PC-3 (cell line): Measurements from ENCODE around the gene SERPINA12. TPM values are rescaled to one million over a fixed set of nuclear protein-coding genes. Genes with fewer than 3 reads are reported as not detected.

Experiments used
- ATAC-seq: fragments of 200-7000 bp; cut with Tn5 transposase; 2 replicates; pipeline ENCODE4 v1.9.1; 2020; ENCODE audit warnings: mild to moderate bottlenecking, moderate library complexity
- BruUV-seq: library from RNA; stranded (reverse); fragments of 400-500 nt; replicated peaks from 2 replicates; lab custom pipeline; 2021; lab: Mats Ljungman, UMichigan
- CTCF ChIA-PET: fragments of 300-600 bp; sonication (Branson Sonifier 250); formaldehyde crosslinking; loops from one replicate; lab custom pipeline; 2022; ENCODE audit warnings: antibody characterized with exemption; lab: Charles Lee
- POLR2A ChIA-PET: fragments of 300-600 bp; sonication (Branson Sonifier 250); formaldehyde crosslinking; loops from one replicate; lab custom pipeline; 2022; ENCODE audit warnings: antibody characterized with exemption; ENCODE audit not compliant: unreplicated experiment; lab: Charles Lee
- DNase-seq: peaks from one replicate; pipeline ENCODE4 v3.0.0-alpha.2; 2015
- H2AFZ ChIP-seq: fragments of 300-600 bp; sonication (generic); 2 replicates; pipeline ENCODE4 v1.6.0; 2016; ENCODE audit warnings: antibody characterized with exemption, low read length
- H3F3A ChIP-seq: fragments of 300-600 bp; sonication (generic); one replicate; pipeline ENCODE4 v1.6.0; 2017; ENCODE audit warnings: antibody characterized with exemption, low read length, control low read depth, mild to moderate bottlenecking; ENCODE audit not compliant: unreplicated experiment
- H3K27ac ChIP-seq: fragments of 300-600 bp; sonication (generic); 2 replicates; pipeline ENCODE4 v1.5.1; 2016; ENCODE audit warnings: mild to moderate bottlenecking, low read length
- H3K27me3 ChIP-seq: fragments of 300-600 bp; sonication (generic); 2 replicates; pipeline ENCODE4 v1.6.1; 2016; ENCODE audit warnings: low read length, mixed read lengths
- H3K36me3 ChIP-seq: fragments of 300-600 bp; sonication (generic); 2 replicates; pipeline ENCODE4 v1.6.1; 2016; ENCODE audit warnings: low read depth, mixed run types, low read length, mixed read lengths
- H3K4me1 ChIP-seq: fragments of 300-600 bp; sonication (generic); 2 replicates; pipeline ENCODE4 v1.5.1; 2016; ENCODE audit warnings: low read length; ENCODE audit not compliant: insufficient read depth
- H3K4me2 ChIP-seq: fragments of 300-600 bp; sonication (generic); 2 replicates; pipeline ENCODE4 v1.6.0; 2016; ENCODE audit warnings: low read length
- H3K4me3 ChIP-seq: fragments of 300-600 bp; sonication (generic); 2 replicates; pipeline ENCODE4 v1.5.1; 2016; ENCODE audit warnings: mild to moderate bottlenecking, low read length, mixed read lengths
- H3K79me2 ChIP-seq: fragments of 300-600 bp; sonication (generic); 2 replicates; pipeline ENCODE4 v1.6.1; 2017; ENCODE audit warnings: low read length, mixed read lengths
- H3K9ac ChIP-seq: fragments of 300-600 bp; sonication (generic); 2 replicates; pipeline ENCODE4 v1.6.0; 2016; ENCODE audit warnings: mild to moderate bottlenecking, low read length
- H3K9me2 ChIP-seq: fragments of 300-600 bp; sonication (generic); replicated peaks from 2 replicates; pipeline ENCODE4 v1.6.1; 2016; ENCODE audit warnings: mixed run types, low read length, mixed read lengths
- H3K9me3 ChIP-seq: fragments of 300-600 bp; sonication (generic); 2 replicates; pipeline ENCODE4 v1.6.1; 2016; ENCODE audit warnings: low read length, mixed read lengths
- H4K20me1 ChIP-seq: fragments of 300-600 bp; sonication (generic); 2 replicates; pipeline ENCODE4 v1.6.1; 2016; ENCODE audit warnings: low read length, mixed read lengths
- EZH2 ChIP-seq: fragments of 300-600 bp; sonication (generic); IDR thresholded peaks from one replicate; pipeline ENCODE4 v1.6.1; 2017; ENCODE audit warnings: antibody characterized with exemption, mild to moderate bottlenecking, low read length; ENCODE audit not compliant: unreplicated experiment
- EZH2phosphoT487 ChIP-seq: fragments of 300-600 bp; sonication (generic); IDR thresholded peaks from 2 replicates; pipeline ENCODE4 v1.6.1; 2018; ENCODE audit warnings: mild to moderate bottlenecking, antibody characterized with exemption, low read length, borderline replicate concordance
- intact Hi-C: fragments of 100-400 bp; cut with micrococcal nuclease; formaldehyde crosslinking; loops from 2 replicates; pipeline ENCODE4 v1.9.0; 2023
- total RNA-seq: library from RNA; depleted of rRNA; stranded (reverse); fragments of >200 nt; gene quantifications from 2 replicates; pipeline ENCODE4 v1.2.3, GENCODE V29; 2014
- TF ChIP-seq, protein P1 (sequence below): fragments of 300-600 bp; sonication (generic); conservative IDR thresholded peaks from 2 replicates; pipeline ENCODE4 v1.5.1; 2017; ENCODE audit warnings: antibody characterized with exemption, low read depth, mild to moderate bottlenecking, low read length

SERPINA12 gene
- total RNA-seq, 1 experiment from 2014 or later = not detected

DNA sequence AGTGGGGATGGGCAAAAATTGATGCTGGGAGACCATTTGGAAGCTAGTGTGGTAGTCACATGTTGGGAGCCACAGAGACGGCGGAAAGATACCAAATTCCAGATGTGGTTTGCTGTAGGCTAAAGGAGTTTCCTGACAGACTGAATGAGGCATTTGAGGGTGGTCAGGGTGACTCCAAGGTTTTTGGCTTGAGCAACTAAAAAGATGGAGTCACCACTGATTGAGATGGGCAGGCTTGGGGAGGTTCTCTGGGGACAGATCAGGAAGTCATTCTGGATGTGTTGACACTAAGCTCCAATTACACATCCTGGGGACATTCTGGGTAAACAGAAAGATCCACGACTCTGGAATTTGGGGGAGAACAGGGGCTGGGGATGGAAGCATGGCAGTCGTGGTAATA, 17.8 kb downstream of the SERPINA12 start:
- Histone ChIP-seq H3K9me3 (no peaks in the 10 kb centered on the region), H3K9ac (no peak overlapping the region), H3K79me2 (no peaks in the 10 kb centered on the region), H3K36me3 (no peaks in the 10 kb centered on the region), H4K20me1 (no peaks in the 10 kb centered on the region), H3K9me2 (no peaks in the 10 kb centered on the region), H3K27ac (no peak overlapping the region), H3K4me1 (no peaks in the 10 kb centered on the region), H3F3A (no peaks in the 10 kb centered on the region), H2AFZ (no peak overlapping the region), H3K4me3 (no peak overlapping the region), H3K27me3 (peaks cover 29% of the 10 kb centered on the region), H3K4me2 (no peak overlapping the region)
- BruUV-seq = no TSS peak
- ATAC-seq (no peak), DNase-seq (no peak)
- TF ChIP-seq, protein P1, sequence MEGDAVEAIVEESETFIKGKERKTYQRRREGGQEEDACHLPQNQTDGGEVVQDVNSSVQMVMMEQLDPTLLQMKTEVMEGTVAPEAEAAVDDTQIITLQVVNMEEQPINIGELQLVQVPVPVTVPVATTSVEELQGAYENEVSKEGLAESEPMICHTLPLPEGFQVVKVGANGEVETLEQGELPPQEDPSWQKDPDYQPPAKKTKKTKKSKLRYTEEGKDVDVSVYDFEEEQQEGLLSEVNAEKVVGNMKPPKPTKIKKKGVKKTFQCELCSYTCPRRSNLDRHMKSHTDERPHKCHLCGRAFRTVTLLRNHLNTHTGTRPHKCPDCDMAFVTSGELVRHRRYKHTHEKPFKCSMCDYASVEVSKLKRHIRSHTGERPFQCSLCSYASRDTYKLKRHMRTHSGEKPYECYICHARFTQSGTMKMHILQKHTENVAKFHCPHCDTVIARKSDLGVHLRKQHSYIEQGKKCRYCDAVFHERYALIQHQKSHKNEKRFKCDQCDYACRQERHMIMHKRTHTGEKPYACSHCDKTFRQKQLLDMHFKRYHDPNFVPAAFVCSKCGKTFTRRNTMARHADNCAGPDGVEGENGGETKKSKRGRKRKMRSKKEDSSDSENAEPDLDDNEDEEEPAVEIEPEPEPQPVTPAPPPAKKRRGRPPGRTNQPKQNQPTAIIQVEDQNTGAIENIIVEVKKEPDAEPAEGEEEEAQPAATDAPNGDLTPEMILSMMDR = no peak
- TF ChIP-seq EZH2phosphoT487 (no peak), EZH2 (no peak)
- CTCF ChIA-PET = interaction anchor here (0.6 kb wide), 1 partner anchor 55 kb away, joined by 8 read pairs; no protein-coding TSS in a partner anchor
- POLR2A ChIA-PET = no interaction called here
- intact Hi-C loops = no loop called here

DNA sequence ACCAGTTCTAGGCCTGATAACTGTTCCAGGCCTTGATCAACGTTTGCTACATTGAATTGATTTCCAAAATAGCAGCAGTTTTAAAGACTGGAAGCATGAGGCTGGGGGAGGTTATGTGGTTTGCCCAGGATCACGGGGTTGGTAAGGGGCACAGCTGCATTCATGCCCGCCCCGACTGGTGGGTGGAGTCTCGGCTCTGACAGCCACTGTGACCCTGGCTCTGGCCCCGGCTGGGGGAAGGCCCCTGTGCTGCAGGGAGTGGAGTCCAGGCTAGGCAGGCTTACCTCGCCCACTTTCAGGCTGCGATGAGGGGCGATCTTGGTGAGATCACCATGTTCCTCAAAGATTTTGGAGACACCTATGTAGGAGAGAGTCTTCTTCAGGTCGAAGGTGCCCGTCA, 19.9 kb downstream of the SERPINA12 start:
- POLR2A ChIA-PET = no interaction called here
- TF ChIP-seq, protein P1 = no peak
- no peak for TF ChIP-seq EZH2
- TF ChIP-seq EZH2phosphoT487 = no peak
- Histone ChIP-seq H3K4me2 (no peak overlapping the region), H3F3A (no peaks in the 10 kb centered on the region), H3K27ac (no peak overlapping the region), H3K4me1 (no peaks in the 10 kb centered on the region), H3K9me2 (no peaks in the 10 kb centered on the region), H4K20me1 (no peaks in the 10 kb centered on the region), H3K36me3 (no peaks in the 10 kb centered on the region), H3K79me2 (no peaks in the 10 kb centered on the region), H3K9ac (no peak overlapping the region), H3K27me3 (peaks cover 33% of the 10 kb centered on the region), H3K9me3 (no peaks in the 10 kb centered on the region), H3K4me3 (no peak overlapping the region), H2AFZ (no peak overlapping the region)
- no peak for ATAC-seq
- CTCF ChIA-PET = no interaction called here
- no TSS peak for BruUV-seq
- intact Hi-C loops = no loop called here
- no peak for DNase-seq

DNA sequence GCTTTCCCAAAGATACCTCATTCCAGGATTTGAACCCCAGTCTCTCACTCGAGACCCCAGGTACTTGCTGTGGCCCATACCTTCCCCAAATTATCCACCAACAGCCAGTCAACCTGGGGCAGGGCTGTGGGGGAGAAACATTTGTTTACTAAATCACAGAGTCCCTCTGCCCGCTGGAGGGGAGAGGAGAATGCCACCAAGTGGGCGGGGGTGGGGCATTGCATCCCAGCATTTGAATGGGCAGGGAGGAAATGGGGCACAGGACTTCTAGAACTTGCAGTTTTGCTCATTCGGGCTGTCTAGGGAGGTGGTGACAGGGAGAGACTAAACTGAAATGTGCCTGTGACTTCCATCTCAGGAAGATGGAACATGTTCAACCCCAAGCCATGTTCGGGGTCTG, 22.4 kb downstream of the SERPINA12 start:
- Histone ChIP-seq H3K9me3 (no peaks in the 10 kb centered on the region), H3K79me2 (no peaks in the 10 kb centered on the region), H3K4me3 (no peak overlapping the region), H3K4me2 (no peak overlapping the region), H3K27ac (no peak overlapping the region), H3F3A (no peaks in the 10 kb centered on the region), H3K9me2 (no peaks in the 10 kb centered on the region), H3K27me3 (peaks cover 33% of the 10 kb centered on the region), H4K20me1 (no peaks in the 10 kb centered on the region), H2AFZ (no peak overlapping the region), H3K36me3 (no peaks in the 10 kb centered on the region), H3K4me1 (no peaks in the 10 kb centered on the region), H3K9ac (no peak overlapping the region)
- ATAC-seq = no peak
- TF ChIP-seq EZH2phosphoT487 (no peak), EZH2 (no peak)
- TF ChIP-seq, protein P1 = no peak
- BruUV-seq = no TSS peak
- intact Hi-C loops = no loop called here
- ChIA-PET CTCF (interaction anchor here (0.6 to 1.0 kb wide), 3 partner anchors 53 to 65 kb away, joined by 3 to 4 read pairs (median 3); no protein-coding TSS in a partner anchor), POLR2A (no interaction called here)
- no peak for DNase-seq
